HEK293T (cell line): ENCODE measurements around the gene MAD1L1.

ENCODE experiments used
- CTCF ChIA-PET: fragments of 350-600 bp; formaldehyde crosslinking; extraction: SDS; loops from one replicate; lab custom pipeline; 2021; ENCODE audit warnings: antibody characterized with exemption, inconsistent platforms; lab: Yijun Ruan, JAX
- POLR2A ChIA-PET: fragments of 350-600 bp; formaldehyde crosslinking; extraction: SDS; loops from one replicate; lab custom pipeline; 2020; ENCODE audit warnings: antibody characterized with exemption, inconsistent platforms; lab: Yijun Ruan, JAX
- DNase-seq: peaks from one replicate; pipeline ENCODE4 v3.0.0; 2012; ENCODE audit warnings: mixed read lengths; ENCODE audit errors: extremely low spot score
- ARNT ChIP-seq: fragments of 450-650 bp; IDR thresholded peaks from 2 replicates; pipeline ENCODE4 v1.6.1; 2017; ENCODE audit warnings: mild to moderate bottlenecking
- BHLHE40 ChIP-seq: fragments of 450-650 bp; IDR thresholded peaks from 2 replicates; pipeline ENCODE4 v1.6.1; 2016; ENCODE audit warnings: mild to moderate bottlenecking, moderate library complexity, borderline replicate concordance
- CTBP1 ChIP-seq: fragments of 450-650 bp; IDR thresholded peaks from 2 replicates; pipeline ENCODE4 v1.6.1; 2016; ENCODE audit warnings: borderline replicate concordance
- ELF4 ChIP-seq: fragments of 450-650 bp; IDR thresholded peaks from 2 replicates; pipeline ENCODE4 v1.6.1; 2017; ENCODE audit warnings: antibody characterized with exemption
- FOXA1 ChIP-seq: fragments of 450-650 bp; IDR thresholded peaks from 2 replicates; pipeline ENCODE4 v1.6.1; 2016; ENCODE audit warnings: mild to moderate bottlenecking
- FOXK2 ChIP-seq: fragments of 450-650 bp; IDR thresholded peaks from 2 replicates; pipeline ENCODE4 v1.6.1; 2016; ENCODE audit warnings: mild to moderate bottlenecking
- FOXM1 ChIP-seq: fragments of 450-650 bp; IDR thresholded peaks from 2 replicates; pipeline ENCODE4 v1.6.1; 2017; ENCODE audit warnings: mild to moderate bottlenecking, borderline replicate concordance
- HDGF ChIP-seq: fragments of 450-650 bp; IDR thresholded peaks from 2 replicates; pipeline ENCODE4 v1.6.1; 2017; ENCODE audit warnings: antibody characterized with exemption, borderline replicate concordance
- L3MBTL2 ChIP-seq: fragments of 450-650 bp; conservative IDR thresholded peaks from 2 replicates; pipeline ENCODE4 v1.6.1; 2016; ENCODE audit warnings: mild to moderate bottlenecking
- LEF1 ChIP-seq: fragments of 450-650 bp; IDR thresholded peaks from 2 replicates; pipeline ENCODE4 v1.6.1; 2017; ENCODE audit warnings: mild to moderate bottlenecking, borderline replicate concordance
- NFRKB ChIP-seq: fragments of 450-650 bp; IDR thresholded peaks from 2 replicates; pipeline ENCODE4 v1.6.1; 2016; ENCODE audit warnings: mild to moderate bottlenecking, moderate library complexity
- PKNOX1 ChIP-seq: fragments of 450-650 bp; IDR thresholded peaks from 2 replicates; pipeline ENCODE4 v1.6.1; 2016
- SP1 ChIP-seq: fragments of 450-650 bp; IDR thresholded peaks from 2 replicates; pipeline ENCODE4 v1.6.1; 2017
- SUZ12 ChIP-seq: fragments of 450-650 bp; IDR thresholded peaks from 2 replicates; pipeline ENCODE4 v1.6.1; 2016; ENCODE audit warnings: mild to moderate bottlenecking
- TARDBP ChIP-seq: fragments of 450-650 bp; IDR thresholded peaks from 2 replicates; pipeline ENCODE4 v1.6.1; 2016
- ZNF384 ChIP-seq: fragments of 450-650 bp; IDR thresholded peaks from 2 replicates; pipeline ENCODE4 v1.6.1; 2016

MAD1L1 gene

GRCh38 chr7:2078899-2079298 is 153.8 kb downstream of the MAD1L1 start:
- TF ChIP-seq LEF1 (no peak), BHLHE40 (no peak), HDGF (no peak), ELF4 (no peak), FOXM1 (no peak)
- ChIA-PET CTCF (no interaction called here), POLR2A (no interaction called here)
- DNase-seq: no peak

GRCh38 chr7:2076649-2077064 is 156.1 kb downstream of the MAD1L1 start:
- ChIA-PET POLR2A (interaction anchor here (1.0 kb wide), 1 partner anchor 9 kb away, joined by 3 read pairs; no protein-coding TSS in a partner anchor), CTCF (no interaction called here)
- no peak for DNase-seq
- no peak for TF ChIP-seq FOXM1

- ChIA-PET CTCF (no interaction called here), POLR2A (no interaction called here)
- no peak for TF ChIP-seq HDGF
- TF ChIP-seq FOXM1: no peak
- no peak for TF ChIP-seq CTBP1
- TF ChIP-seq SUZ12: no peak
- TF ChIP-seq LEF1: no peak
- no peak for TF ChIP-seq FOXA1
- no peak for TF ChIP-seq L3MBTL2
- TF ChIP-seq ARNT: no peak
- no peak for TF ChIP-seq SP1
- no peak for TF ChIP-seq TARDBP
- no peak for TF ChIP-seq PKNOX1
- no peak for TF ChIP-seq ZNF384
- TF ChIP-seq FOXK2: no peak
- DNase-seq: no peak
These were observed 156.9 kb downstream of the MAD1L1 start for GRCh38 chr7:2075811-2076210.

- ChIA-PET POLR2A (no interaction called here), CTCF (no interaction called here)
- DNase-seq: no peak
- TF ChIP-seq PKNOX1 (no peak), L3MBTL2 (no peak), HDGF (no peak), FOXA1 (no peak), ELF4 (no peak), LEF1 (no peak), TARDBP (no peak), FOXK2 (no peak), SP1 (no peak), ARNT (no peak), SUZ12 (no peak), NFRKB (no peak)
These were observed 158.1 kb downstream of the MAD1L1 start for GRCh38 chr7:2074691-2075090.

- POLR2A ChIA-PET: no interaction called here
- TF ChIP-seq CTBP1 (no peak), FOXK2 (no peak), NFRKB (no peak), L3MBTL2 (no peak), FOXA1 (no peak), ELF4 (no peak), SP1 (no peak), SUZ12 (no peak), LEF1 (no peak)
- CTCF ChIA-PET: no interaction called here
- DNase-seq: no peak
These were observed 159.9 kb downstream of the MAD1L1 start for GRCh38 chr7:2072798-2073197.

- CTCF ChIA-PET: no interaction called here
- POLR2A ChIA-PET: no interaction called here
- no peak for DNase-seq
- TF ChIP-seq SUZ12 (no peak), ELF4 (no peak), ARNT (no peak), NFRKB (no peak), FOXK2 (no peak), TARDBP (no peak), L3MBTL2 (no peak)
These were observed 160.7 kb downstream of the MAD1L1 start for GRCh38 chr7:2072042-2072441.

GRCh38 chr7:2071133-2071832 is 161.5 kb downstream of the MAD1L1 start:
- TF ChIP-seq SUZ12 (no peak), CTBP1 (no peak), NFRKB (no peak), FOXA1 (no peak), FOXM1 (no peak), FOXK2 (no peak), ZNF384 (no peak), BHLHE40 (no peak), PKNOX1 (no peak), L3MBTL2 (no peak), ARNT (no peak), LEF1 (no peak)
- POLR2A ChIA-PET: no interaction called here
- CTCF ChIA-PET: no interaction called here
- DNase-seq: no peak
